HG03060 (cell line): ENCODE data around the gene PANK3.

ENCODE experiments used
- ATAC-seq: cut with Tn5 transposase; IDR thresholded peaks from one replicate; pipeline ENCODE4 v1.9.1; 2021; ENCODE audit warnings: low read depth, moderate number of reproducible peaks; ENCODE audit not compliant: unreplicated experiment

Gene PANK3

DNA sequence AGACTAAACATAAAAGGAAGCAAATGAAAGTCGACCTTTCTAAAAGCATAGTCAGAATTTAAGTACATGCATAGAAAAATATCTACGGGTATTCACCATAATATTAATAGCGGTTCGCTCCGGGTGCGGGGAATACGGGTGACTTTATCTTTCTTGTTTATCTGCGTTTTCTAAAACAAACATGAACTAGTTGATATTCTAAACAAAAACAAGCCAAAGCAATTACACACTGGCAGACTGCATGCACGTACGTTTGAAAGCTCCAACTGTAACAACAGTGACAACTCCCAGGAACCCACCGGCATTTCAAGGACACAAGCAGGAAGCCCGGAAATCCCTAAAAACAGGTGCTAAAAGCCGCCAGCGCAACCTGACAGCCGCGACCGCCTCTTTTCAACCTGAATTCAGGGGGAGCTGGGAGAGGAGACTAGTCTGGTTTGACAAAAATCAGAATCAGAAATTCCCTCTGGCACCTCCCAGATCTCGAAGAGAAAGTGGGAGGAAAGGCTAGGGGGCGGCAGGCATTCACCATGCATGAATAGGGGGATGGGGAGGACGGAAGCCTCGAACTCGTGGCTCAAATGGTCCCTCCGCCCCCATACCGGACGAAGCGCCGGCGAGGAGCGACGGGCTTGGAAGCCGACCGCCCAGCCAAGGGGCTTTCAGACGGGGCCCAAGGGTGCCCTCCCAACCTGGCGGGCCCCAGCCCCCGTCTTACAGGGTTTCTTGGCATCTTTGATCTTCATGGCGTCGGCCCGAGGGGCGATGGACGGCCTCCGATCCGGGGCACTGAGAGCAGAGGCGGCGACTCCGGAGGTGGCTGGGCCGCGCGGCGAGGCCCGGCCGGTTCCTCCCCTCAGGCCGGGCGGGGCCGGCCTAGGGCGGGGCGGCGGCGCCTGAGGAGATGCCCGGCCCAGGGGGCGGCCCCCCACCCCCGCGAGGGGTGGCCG, at the start of gene PANK3:
Gene PANK3 (minus strand): TSS at position 831 of the 950 bp plus-strand sequence. CDS start 85 bp downstream, at position 746.
- ATAC-seq, result peak; percentile 20

DNA sequence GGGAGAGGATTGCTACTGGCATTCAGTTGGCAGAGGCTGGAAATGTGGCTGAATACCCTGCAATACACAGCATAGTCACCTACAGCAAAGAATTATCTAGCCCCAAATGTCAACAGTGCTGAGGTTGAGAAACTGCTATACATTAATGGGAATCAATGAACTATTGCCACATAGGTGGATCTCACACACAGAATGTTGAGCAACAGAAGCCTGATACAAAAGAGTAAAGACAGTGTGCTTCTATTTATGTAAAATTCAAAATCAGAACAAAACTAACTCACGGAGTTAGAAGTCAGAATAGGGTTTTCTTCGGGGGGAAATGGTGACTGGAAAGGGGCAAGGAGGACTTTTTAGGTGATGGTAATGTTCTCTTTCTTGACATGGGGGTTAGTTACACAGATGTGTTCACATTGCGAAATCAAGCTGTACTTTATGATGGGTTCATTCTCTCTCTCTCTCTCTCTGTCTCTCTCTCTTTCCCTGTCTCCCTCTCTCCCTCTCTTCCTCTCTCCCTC, 45.7 kb upstream of the PANK3 start:
- no peak for ATAC-seq

DNA sequence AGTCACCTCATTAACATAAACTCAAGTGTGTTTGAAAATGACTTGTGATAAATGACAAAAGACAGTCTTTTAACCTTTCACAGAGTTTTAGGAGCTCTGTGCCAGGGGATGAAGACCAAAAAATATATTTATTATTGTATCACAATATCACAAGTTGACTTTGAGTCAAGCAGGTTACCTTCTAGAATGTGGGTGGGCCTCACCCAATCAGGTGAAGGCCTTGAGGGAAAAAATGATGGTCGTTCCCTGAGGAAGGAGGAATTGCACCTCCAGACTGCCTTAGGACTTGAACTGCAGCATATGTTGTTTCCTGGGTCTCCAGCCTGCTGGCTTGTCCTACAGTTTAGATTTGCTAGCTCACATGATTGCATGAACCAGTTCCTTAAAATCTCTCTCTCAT, 41.6 kb upstream of the PANK3 start:
- ATAC-seq, result no peak

DNA sequence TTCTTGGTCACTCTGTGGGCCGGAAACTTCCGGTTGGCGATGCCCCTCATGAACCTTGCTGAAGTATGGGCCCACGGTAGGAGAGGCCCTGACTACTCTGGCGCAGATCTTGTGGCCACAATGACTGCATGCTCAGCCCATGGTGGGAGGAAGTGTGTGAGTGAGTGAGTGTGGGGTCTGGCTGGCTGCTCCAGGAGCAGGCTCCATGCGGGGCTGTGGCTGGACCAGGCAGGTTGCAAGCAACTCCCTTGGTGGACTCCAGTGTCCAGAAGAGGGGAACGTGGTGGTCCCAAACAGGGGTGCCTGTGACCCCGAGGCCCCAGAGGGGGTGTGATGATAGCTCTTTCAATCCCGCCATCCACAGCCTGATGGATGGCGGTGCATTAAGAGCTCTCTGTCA, 35.5 kb upstream of the PANK3 start:
- no peak for ATAC-seq

DNA sequence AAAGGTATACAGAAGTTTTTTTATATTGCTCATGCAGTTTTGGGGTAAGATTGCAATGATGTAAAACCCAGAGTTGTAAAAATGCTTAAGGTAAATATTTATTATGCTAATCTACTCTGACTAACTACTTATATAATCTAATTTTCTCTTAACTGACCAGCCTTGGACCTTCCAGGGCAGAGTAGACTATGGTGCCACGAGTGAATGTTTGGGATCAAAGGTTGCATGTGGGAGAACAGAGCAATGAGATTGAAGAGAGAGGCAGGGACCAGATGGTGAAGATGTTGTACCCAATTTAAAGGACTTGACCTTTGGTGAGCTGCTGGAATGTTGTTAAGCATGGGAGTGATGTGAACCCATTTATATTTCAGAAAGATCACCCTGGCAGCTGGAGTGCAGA, 34.8 kb upstream of the PANK3 start:
- ATAC-seq, result no peak

DNA sequence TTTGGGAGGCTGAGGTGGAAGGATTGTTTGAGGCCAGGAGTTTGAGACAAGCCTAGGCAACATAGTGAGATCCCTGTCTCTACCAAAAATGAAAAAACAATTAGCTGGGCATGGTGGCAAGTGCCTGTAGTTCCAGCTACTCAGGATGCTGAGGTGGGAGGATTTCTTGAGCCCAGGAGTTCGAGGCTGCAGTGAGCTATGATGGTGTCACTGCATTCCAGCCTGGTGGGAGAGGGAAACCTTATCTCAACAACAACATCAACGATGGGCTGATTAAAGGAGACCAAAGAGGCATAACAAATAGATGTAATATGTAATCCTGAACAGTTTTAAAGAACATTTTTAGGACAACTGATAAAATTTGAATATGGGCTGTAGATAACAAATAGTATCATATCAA, 34.2 kb upstream of the PANK3 start:
- no peak for ATAC-seq

DNA sequence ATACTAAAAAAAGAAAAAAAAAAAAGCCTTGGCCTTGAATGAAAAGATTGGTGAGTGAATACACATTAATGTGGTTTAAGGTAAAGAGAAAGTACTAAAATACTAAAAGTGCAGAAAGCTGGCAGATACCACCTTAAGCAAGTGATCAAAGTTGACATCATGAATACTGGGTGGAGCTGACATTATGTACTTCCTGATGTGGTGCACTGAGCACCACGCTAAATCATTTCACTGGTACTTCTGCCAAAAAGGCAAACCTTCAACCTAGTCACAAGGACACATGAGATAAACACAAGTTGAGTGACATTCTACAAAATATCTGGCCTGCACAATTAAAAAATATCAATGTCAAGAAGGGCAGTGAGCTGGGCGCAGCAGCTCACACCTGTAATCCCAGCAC, 33.8 kb upstream of the PANK3 start:
- no peak for ATAC-seq

DNA sequence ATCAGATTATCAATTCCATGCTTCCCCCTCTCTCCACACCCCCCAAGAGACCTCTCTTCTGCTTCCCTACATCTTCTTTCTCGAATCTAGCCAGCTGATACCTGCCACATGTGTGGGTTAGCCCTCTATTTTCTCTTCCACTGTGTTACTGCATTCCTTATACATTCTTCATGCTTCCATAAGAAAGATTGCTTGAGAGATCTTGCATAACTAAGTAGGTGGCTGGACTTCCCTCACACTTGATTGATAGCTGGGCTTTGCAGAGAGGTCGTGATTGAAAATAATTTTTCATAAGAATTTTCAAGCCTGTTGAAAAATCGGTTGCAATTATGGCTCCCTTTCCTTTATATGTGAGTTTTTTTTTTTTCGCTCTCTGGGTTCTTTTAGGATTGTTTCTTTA, 33.0 kb upstream of the PANK3 start:
- ATAC-seq, result no peak

DNA sequence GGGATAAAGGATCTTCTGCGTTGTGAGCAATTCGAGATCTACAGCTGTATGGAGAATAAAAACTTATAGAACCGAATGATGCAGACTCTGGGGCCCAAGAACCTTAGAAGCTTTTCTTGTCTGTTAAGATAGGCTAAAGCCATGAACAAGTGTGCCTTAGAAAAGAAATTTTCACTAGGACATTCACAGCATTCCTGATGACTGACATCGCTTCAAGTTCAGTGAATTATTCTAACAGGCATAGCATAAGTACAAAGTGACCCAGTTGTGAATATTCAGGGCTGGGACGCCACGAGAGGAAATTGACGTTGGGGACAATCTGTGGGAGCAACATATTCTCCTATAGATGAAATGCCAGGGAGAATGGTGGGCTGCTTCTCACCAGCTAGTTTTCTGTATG, 32.0 kb upstream of the PANK3 start:
- no peak for ATAC-seq

DNA sequence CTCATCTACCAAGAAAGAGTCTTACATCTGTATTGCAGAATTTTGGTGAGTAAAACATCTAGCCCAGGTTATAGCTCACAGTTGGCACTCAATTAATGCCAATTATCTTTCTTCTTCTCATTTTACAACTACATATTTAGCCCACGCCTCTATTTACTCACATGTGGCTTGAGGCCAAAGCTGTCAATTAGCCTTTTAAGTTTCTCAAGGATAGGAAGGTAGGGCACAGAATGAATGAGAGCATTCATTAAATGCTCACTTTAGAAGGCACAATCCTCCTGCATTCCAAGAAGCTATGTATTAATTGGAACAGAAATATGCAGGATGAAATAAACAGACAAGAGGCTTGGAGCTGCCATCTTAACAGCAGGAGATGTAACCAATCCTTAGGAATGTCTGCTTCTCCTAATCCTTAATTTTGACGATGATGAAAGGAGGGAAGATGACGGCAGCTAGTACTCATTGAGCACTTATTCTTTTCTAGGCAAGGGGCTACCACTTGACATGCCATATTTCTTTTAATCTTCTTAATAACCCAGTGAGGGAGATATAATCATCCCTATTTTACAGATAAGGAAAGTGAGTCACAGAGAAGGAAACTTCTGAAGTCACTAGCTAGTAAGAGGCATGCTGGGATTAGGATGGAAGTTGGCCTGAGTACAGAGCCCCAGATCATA, 30.8 kb upstream of the PANK3 start:
- no peak for ATAC-seq

DNA sequence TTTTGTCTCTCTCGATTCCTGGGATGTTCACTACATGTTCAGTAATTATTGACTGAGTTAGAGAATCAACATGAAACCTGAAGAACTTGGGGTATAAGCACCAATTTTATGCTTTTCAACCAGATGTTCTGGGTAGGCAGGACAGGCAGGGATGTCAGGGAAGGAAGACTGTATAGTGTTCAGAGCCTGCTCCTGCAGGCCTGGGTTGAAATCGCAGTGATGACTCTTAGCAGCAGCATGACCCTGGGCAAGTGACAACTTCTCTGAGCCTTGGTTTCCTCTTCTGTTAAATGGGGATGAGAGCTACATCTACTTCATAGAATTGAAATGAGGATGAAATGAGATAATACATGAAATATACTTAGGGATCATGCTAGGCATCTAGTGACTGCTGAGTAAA, 29.7 kb upstream of the PANK3 start:
- ATAC-seq, result no peak

DNA sequence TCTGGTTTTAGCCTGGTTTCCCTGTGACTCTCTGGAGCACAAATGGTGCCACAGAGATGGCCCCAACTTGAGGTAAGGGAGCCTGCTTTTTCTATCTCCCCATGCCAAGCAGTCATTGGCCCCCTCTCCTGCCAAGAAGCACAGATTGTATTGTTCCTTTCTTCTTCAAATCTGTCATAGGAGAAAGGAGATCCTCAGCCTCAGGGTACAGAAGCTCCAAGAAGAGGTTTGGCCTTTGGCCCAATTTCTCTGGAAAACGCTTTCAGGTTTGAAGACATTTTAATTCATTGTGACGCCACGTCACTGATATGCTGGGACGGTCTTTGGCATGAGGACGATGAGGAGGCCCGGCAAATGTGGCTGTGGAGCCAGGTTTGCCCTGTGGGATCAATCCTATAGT, 29.2 kb upstream of the PANK3 start:
- ATAC-seq, result no peak

DNA sequence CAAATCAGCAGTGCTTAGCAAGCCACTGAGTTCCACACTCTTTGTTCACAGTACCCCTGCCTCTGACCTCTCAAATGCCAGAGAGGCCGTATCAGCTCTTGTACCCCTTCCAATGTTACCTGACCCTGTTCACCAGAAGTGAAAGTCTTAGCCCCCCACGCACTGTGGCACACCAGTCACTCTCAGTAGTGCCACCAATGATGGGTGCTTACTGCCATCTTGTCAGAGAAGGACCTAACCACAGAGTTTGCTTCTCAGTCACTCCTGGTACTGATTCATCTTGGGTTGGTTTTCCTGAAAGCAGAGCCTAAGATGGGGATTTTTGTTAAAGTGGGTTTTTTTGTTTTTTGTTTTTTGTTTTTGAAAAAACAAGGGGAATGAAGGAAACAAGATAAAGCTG, 28.8 kb upstream of the PANK3 start:
- ATAC-seq, result no peak

DNA sequence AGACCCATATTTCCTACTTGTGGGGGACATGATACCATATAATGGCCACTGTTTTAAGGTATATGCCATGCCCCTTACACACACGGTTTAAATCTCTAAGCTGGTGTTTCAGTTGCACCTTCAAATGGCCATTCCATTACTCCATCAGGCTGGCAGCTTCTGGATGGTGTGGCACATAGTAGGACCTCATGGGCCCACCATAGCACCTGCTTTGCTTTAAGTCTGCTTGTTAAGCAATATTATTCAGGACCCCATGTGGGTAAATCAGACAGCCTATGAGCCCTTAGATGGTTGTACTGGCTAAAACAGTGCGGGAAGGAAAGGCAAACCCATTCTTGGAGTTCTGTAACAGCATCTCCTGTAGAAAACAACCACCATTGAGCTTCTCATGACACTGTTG, 27.4 kb upstream of the PANK3 start:
- no peak for ATAC-seq

DNA sequence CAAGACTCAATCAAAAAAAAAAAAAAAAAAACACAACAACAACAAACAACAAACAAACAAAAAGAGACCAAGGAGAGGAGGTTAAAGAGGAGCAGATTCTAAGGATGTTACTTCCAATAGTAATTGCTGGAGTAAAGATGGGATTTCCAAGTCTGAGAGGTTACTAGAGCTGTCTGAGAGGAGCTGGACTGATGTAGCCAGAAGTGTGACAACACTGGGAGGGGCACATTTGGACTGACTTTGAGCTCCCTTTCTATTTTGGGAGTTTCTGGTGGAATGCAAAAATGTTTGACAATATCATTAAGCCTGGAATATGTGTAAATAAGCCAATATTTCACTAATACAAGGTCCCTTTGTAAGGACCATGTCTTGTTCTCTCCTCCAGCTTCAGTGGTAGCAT, 25.3 kb upstream of the PANK3 start:
- ATAC-seq, result no peak

DNA sequence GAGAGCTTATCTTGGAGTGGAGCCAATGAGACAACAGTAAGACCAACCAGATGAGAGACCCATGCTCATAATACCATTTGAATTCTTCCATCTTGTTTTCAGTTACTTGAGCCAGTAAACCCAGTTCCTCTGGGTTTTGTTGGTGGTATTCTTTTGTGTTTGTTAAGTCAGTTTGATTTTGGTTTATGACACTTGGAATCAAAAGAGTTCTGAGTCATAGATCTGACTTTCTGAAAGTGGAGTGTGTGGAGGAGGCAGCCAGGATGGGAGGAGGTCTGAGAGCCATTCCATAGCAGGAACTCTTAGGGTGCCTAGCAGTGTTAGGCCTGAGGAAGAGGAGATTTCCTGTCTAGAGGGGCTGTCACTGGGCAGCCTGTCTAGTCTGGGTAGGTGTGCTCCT, 24.6 kb upstream of the PANK3 start:
- no peak for ATAC-seq

DNA sequence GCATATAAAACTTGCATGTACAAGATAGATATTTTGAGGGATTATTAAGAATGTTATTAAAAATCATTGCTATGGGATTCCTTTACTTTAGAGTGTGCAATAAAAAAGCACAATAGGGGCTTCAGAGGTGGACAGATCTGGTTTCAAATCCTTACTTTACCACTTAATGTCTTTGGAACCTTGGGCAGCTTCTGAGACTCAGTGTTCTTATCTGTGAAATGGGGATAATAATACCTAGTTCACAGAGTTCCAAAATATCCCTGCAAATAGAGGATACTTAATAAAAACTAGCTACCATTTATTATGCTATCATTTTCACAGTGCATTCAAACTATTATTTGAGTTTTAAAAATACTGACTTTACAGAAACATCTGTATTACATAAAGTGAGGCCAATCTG, 23.3 kb upstream of the PANK3 start:
- no peak for ATAC-seq

DNA sequence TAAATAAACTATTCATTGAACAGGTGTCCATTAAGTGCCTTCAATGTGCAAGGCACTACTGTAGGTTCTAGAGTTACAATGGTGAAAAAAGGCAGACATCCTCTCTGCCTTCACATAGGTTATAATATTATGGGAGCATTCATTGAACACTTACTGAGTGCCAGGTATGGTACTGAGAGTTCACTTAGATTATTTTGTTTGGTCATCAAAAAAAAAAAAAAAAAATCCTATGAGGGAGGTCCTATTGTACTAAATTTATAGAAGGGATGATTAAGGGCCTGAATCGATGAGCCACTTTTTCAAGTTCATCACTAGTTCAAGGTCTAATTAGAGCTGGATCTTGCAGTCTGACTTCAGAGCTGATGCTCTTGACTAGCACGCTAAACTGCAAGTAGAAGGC, 22.8 kb upstream of the PANK3 start:
- no peak for ATAC-seq

DNA sequence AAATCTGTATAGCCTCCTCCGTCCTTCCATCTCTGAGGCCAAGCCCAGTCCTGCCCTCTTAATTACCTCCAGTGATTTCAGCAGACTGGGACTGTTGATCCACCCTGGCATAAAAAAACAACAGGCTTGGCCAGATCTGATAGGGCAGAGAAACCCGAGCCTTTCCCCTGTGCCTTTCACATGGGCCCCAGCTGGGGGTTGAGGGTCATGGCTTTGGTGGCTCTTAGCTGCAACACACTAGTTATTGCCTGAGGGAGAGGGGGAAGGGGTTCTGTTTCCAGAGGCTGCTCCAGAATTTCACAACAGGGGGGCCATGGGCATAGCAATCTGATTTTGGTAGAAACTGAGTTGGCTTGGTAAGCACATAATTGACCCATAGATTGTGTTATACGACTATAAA, 21.2 kb upstream of the PANK3 start:
- no peak for ATAC-seq

DNA sequence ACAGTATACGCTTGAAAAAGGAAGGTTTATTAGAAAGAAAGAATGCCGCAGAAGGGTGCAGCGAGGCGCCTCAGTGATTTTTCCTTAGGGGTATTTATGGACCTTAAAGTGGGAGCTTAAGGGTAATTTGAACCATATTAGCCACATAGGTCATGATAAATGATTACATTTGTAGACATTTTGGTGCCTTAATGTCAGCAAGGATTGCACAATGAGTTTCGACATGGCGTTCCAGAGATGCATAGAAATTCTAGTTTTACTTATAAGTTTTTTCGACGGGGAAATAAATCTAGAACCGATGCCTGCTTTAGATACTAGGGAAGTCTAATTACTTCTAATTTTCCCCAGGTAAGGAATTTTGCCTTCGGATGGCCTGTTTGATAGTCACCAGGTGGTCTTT, 20.7 kb upstream of the PANK3 start:
- ATAC-seq, result no peak

DNA sequence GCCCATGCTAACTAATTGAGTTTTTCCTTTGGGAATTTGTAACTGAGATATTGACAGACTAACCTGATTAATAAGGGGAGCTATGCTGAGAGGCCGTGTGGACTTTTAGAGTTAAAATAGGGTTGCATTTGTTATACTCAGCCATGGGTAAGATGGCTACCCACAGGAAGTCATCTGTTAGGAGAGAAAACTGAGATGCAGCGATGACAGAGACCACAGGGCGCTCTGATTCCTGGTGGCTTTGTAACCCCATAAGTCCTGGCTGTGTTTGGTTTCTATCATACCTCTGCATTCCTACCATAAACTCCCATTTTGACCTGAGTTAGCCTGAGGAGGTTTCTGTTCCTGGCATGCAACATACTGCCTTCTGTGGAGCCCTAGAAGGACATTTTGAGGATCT, 19.5 kb upstream of the PANK3 start:
- ATAC-seq, result no peak

DNA sequence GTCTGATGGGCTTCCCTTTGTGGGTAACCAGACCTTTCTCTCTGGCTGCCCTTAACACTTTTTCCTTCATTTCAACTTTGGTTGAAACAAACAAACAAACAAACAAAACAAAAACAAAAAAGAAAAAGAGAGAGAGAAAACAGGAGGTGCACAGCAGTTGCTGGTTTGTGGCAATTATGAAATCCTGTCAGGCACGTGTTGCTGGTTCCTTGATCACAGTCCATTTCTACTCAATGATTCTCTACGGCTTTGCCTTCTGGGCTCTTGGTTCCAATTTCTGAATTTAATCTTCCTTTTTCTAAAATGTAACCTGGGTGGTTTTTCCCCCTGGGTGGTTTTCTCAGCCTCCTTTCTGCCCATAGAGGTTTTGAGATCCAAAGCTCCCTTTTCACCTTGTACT, 17.8 kb upstream of the PANK3 start:
- ATAC-seq, result no peak
